Measurements from ENCODE around the gene SERGEF.

DNA sequence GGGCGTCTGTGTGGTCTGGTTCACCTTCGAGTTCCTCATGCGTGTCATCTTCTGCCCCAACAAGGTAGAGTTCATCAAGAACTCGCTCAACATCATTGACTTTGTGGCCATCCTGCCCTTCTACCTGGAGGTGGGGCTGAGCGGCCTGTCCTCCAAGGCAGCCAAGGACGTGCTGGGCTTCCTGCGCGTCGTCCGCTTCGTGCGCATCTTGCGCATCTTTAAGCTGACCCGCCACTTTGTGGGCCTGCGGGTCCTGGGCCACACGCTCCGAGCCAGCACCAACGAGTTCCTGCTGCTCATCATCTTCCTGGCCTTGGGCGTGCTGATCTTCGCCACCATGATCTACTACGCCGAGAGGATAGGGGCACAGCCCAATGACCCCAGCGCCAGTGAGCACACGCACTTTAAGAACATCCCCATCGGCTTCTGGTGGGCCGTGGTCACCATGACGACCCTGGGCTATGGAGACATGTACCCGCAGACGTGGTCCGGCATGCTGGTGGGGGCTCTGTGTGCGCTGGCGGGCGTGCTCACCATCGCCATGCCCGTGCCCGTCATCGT is 240.9 kb downstream of the SERGEF start:
- TF ChIP-seq POLR2AphosphoS5 (IDR thresholded peaks at IDR 0.05), result no peak
- TF ChIP-seq POLR2A (IDR thresholded peaks at IDR 0.05), result no peak
